ENCODE measurements around the gene LTV1.
"Not testable (repeated sequence)": the region's sequence is repeated elsewhere in the genome, so short reads cannot be mapped to it uniquely, and the experiment has no call there.

Gene LTV1

GRCh38 chr6:143843677-143843999 lies 500 bp downstream of the LTV1 start:
- Histone ChIP-seq H3K23ac (ENCODE audit: low read length in 2 of 2) (peak overlapping the region in 1 of 2 experiments; percentile 70), H3K27ac (ENCODE audit: low read length, poor library complexity, severe bottlenecking) (peak overlapping the region; percentile 38), H2AFZ (ENCODE audit: low read depth, low read length) (peak overlapping the region; percentile 96), H3K9me3 (ENCODE audit: control insufficient read depth, low read length) (no peaks in the 10 kb centered on the region), H3K4ac (ENCODE audit: low read depth in 1 of 2, low read length in 2 of 2) (peak overlapping the region; percentile 26 to 83), H2BK120ac (ENCODE audit: low read depth, low read length) (no peak overlapping the region), H2AK5ac (ENCODE audit: low read length, severe bottlenecking) (no peak overlapping the region), H2BK12ac (ENCODE audit: low read length in 2 of 2) (no peak overlapping the region), H3K18ac (ENCODE audit: low read depth in 1 of 2, low read length in 2 of 2) (peak overlapping the region in 1 of 2 experiments; percentile 95), H3K27me3 (ENCODE audit: control insufficient read depth in 1 of 2, insufficient read depth in 1 of 2, low read length in 2 of 2) (no peaks in the 10 kb centered on the region), H2BK15ac (ENCODE audit: low read depth, poor library complexity, severe bottlenecking) (no peak overlapping the region), H2BK5ac (ENCODE audit: low read depth, low read length, poor library complexity, severe bottlenecking) (no peak overlapping the region), H3K4me2 (ENCODE audit: low read length, poor library complexity, severe bottlenecking) (peak overlapping the region; percentile 49), H3K36me3 (ENCODE audit: control insufficient read depth in 1 of 2, insufficient read depth in 2 of 2, low read depth in 1 of 2, low read length in 2 of 2) (peaks cover 11 to 41% of the 10 kb centered on the region in 2 experiments), H3K14ac (ENCODE audit: low read length in 2 of 2) (peak overlapping the region in 1 of 2 experiments; percentile 98), H3K4me1 (ENCODE audit: control insufficient read depth, insufficient read depth, low read depth, low read length) (no peaks in the 10 kb centered on the region), H3K9ac (ENCODE audit: low read length) (peak overlapping the region; percentile 99), H4K91ac (ENCODE audit: low read length) (peak overlapping the region; percentile 25), H4K8ac (ENCODE audit: low read length) (peak overlapping the region; percentile 78), H3K79me1 (replicated peaks; ENCODE audit: low read length, poor library complexity, severe bottlenecking) (peaks cover 6% of the 10 kb centered on the region), H3K4me3 (ENCODE audit: insufficient read depth in 1 of 2, low read depth in 1 of 2, low read length in 2 of 2) (peak overlapping the region; percentile 89 to 96)
- WGBS = under 1% methylated on average over 9 of the region's 9 CpGs
- DNase-seq = no peak

- Histone ChIP-seq H3K4me2 (ENCODE audit: low read length, poor library complexity, severe bottlenecking) (peak overlapping the region; percentile 49), H3K14ac (ENCODE audit: low read length in 2 of 2) (no peak overlapping the region), H4K91ac (ENCODE audit: low read length) (no peak overlapping the region), H3K27me3 (ENCODE audit: control insufficient read depth in 1 of 2, insufficient read depth in 1 of 2, low read length in 2 of 2) (no peaks in the 10 kb centered on the region), H2BK5ac (ENCODE audit: low read depth, low read length, poor library complexity, severe bottlenecking) (no peak overlapping the region), H2AK5ac (ENCODE audit: low read length, severe bottlenecking) (no peak overlapping the region), H3K4me3 (ENCODE audit: insufficient read depth in 1 of 2, low read depth in 1 of 2, low read length in 2 of 2) (peak overlapping the region; percentile 89 to 96), H3K36me3 (ENCODE audit: control insufficient read depth in 1 of 2, insufficient read depth in 2 of 2, low read depth in 1 of 2, low read length in 2 of 2) (peaks cover 13 to 45% of the 10 kb centered on the region in 2 experiments), H3K4me1 (ENCODE audit: control insufficient read depth, insufficient read depth, low read depth, low read length) (no peaks in the 10 kb centered on the region), H3K18ac (ENCODE audit: low read depth in 1 of 2, low read length in 2 of 2) (no peak overlapping the region), H3K4ac (ENCODE audit: low read depth in 1 of 2, low read length in 2 of 2) (no peak overlapping the region), H3K9me3 (ENCODE audit: control insufficient read depth, low read length) (no peaks in the 10 kb centered on the region), H4K8ac (ENCODE audit: low read length) (no peak overlapping the region), H2BK12ac (ENCODE audit: low read length in 2 of 2) (no peak overlapping the region), H2AFZ (ENCODE audit: low read depth, low read length) (no peak overlapping the region), H2BK120ac (ENCODE audit: low read depth, low read length) (no peak overlapping the region), H3K9ac (ENCODE audit: low read length) (peak overlapping the region; percentile 99), H3K79me1 (replicated peaks; ENCODE audit: low read length, poor library complexity, severe bottlenecking) (peaks cover 7% of the 10 kb centered on the region), H3K27ac (ENCODE audit: low read length, poor library complexity, severe bottlenecking) (no peak overlapping the region), H3K23ac (ENCODE audit: low read length in 2 of 2) (no peak overlapping the region), H2BK15ac (ENCODE audit: low read depth, poor library complexity, severe bottlenecking) (no peak overlapping the region)
- 34% methylated on average over 4 of the region's 4 CpGs for WGBS
- DNase-seq = peak; percentile 45
These were observed 868 bp downstream of the LTV1 start for GRCh38 chr6:143844006-143844405.

GRCh38 chr6:143845033-143845432 lies 1.9 kb downstream of the LTV1 start:
- no peak overlapping the region for H4K8ac ChIP-seq (ENCODE audit: low read length)
- H3K27me3 ChIP-seq (ENCODE audit: control insufficient read depth in 1 of 2, insufficient read depth in 1 of 2, low read length in 2 of 2) = no peaks in the 10 kb centered on the region
- peak overlapping the region; percentile 99 for H3K9ac ChIP-seq (ENCODE audit: low read length)
- no peak overlapping the region for H3K14ac ChIP-seq (ENCODE audit: low read length in 2 of 2)
- 100% methylated on average over 4 of the region's 5 CpGs for WGBS
- peaks cover 10% of the 10 kb centered on the region for H3K79me1 ChIP-seq (replicated peaks; ENCODE audit: low read length, poor library complexity, severe bottlenecking)
- no peak overlapping the region for H2AFZ ChIP-seq (ENCODE audit: low read depth, low read length)
- no peak overlapping the region for H2BK12ac ChIP-seq (ENCODE audit: low read length in 2 of 2)
- H2BK5ac ChIP-seq (ENCODE audit: low read depth, low read length, poor library complexity, severe bottlenecking) = no peak overlapping the region
- H3K18ac ChIP-seq (ENCODE audit: low read depth in 1 of 2, low read length in 2 of 2) = no peak overlapping the region
- H3K4ac ChIP-seq (ENCODE audit: low read depth in 1 of 2, low read length in 2 of 2) = no peak overlapping the region
- H3K27ac ChIP-seq (ENCODE audit: low read length, poor library complexity, severe bottlenecking) = no peak overlapping the region
- H3K23ac ChIP-seq (ENCODE audit: low read length in 2 of 2) = no peak overlapping the region
- no peak overlapping the region for H2AK5ac ChIP-seq (ENCODE audit: low read length, severe bottlenecking)
- H3K4me3 ChIP-seq (ENCODE audit: insufficient read depth in 1 of 2, low read depth in 1 of 2, low read length in 2 of 2) = no peak overlapping the region
- H2BK120ac ChIP-seq (ENCODE audit: low read depth, low read length) = no peak overlapping the region
- H4K91ac ChIP-seq (ENCODE audit: low read length) = no peak overlapping the region
- peaks cover 15 to 55% of the 10 kb centered on the region in 2 experiments for H3K36me3 ChIP-seq (ENCODE audit: control insufficient read depth in 1 of 2, insufficient read depth in 2 of 2, low read depth in 1 of 2, low read length in 2 of 2)
- H3K4me2 ChIP-seq (ENCODE audit: low read length, poor library complexity, severe bottlenecking) = no peak overlapping the region
- no peak for DNase-seq
- H3K4me1 ChIP-seq (ENCODE audit: control insufficient read depth, insufficient read depth, low read depth, low read length) = no peaks in the 10 kb centered on the region
- no peak overlapping the region for H2BK15ac ChIP-seq (ENCODE audit: low read depth, poor library complexity, severe bottlenecking)
- no peaks in the 10 kb centered on the region for H3K9me3 ChIP-seq (ENCODE audit: control insufficient read depth, low read length)

GRCh38 chr6:143851706-143852105 lies 8.6 kb downstream of the LTV1 start:
- H2AFZ ChIP-seq (ENCODE audit: low read depth, low read length); H3K23ac ChIP-seq (ENCODE audit: low read length in 2 of 2); H3K14ac ChIP-seq (ENCODE audit: low read length in 2 of 2); H2BK15ac ChIP-seq (ENCODE audit: low read depth, poor library complexity, severe bottlenecking); H2BK5ac ChIP-seq (ENCODE audit: low read depth, low read length, poor library complexity, severe bottlenecking); H4K8ac ChIP-seq (ENCODE audit: low read length); H3K4me2 ChIP-seq (ENCODE audit: low read length, poor library complexity, severe bottlenecking); DNase-seq; H3K27me3 ChIP-seq (ENCODE audit: control insufficient read depth in 1 of 2, insufficient read depth in 1 of 2, low read length in 2 of 2); H2BK120ac ChIP-seq (ENCODE audit: low read depth, low read length); H3K4ac ChIP-seq (ENCODE audit: low read depth in 1 of 2, low read length in 2 of 2); H3K18ac ChIP-seq (ENCODE audit: low read depth in 1 of 2, low read length in 2 of 2); H3K9ac ChIP-seq (ENCODE audit: low read length); H3K27ac ChIP-seq (ENCODE audit: low read length, poor library complexity, severe bottlenecking); H2BK12ac ChIP-seq (ENCODE audit: low read length in 2 of 2); H4K91ac ChIP-seq (ENCODE audit: low read length); H2AK5ac ChIP-seq (ENCODE audit: low read length, severe bottlenecking); H3K4me3 ChIP-seq (ENCODE audit: insufficient read depth in 1 of 2, low read depth in 1 of 2, low read length in 2 of 2); H3K4me1 ChIP-seq (ENCODE audit: control insufficient read depth, insufficient read depth, low read depth, low read length): not testable (repeated sequence)
- WGBS = 99% methylated on average over 3 of the region's 3 CpGs
- peaks cover 18% of the 10 kb centered on the region for H3K9me3 ChIP-seq (ENCODE audit: control insufficient read depth, low read length)
- peaks cover 15 to 87% of the 10 kb centered on the region in 2 experiments for H3K36me3 ChIP-seq (ENCODE audit: control insufficient read depth in 1 of 2, insufficient read depth in 2 of 2, low read depth in 1 of 2, low read length in 2 of 2)
- peaks cover 14% of the 10 kb centered on the region for H3K79me1 ChIP-seq (replicated peaks; ENCODE audit: low read length, poor library complexity, severe bottlenecking)
